Astrocyte of the cerebellum (primary cell): ENCODE data around the gene DCC.

Experiments used
- DNase-seq: peaks from one replicate; pipeline ENCODE4 v3.0.0-alpha.2; 2011; ENCODE audit warnings: low read depth
- H3K4me3 ChIP-seq: 2 replicates; pipeline ENCODE4 v1.5.1; 2011; ENCODE audit warnings: mild to moderate bottlenecking, low read depth, low read length, moderate library complexity
- CTCF ChIP-seq: IDR thresholded peaks from 2 replicates; pipeline ENCODE4 v1.5.1; 2012; ENCODE audit warnings: low read length, low read depth, moderate library complexity, mild to moderate bottlenecking; ENCODE audit errors: missing control alignments
- in situ Hi-C: cut with HindIII; loops from 2 replicates; pipeline ENCODE4 v1.10.0; 2017; ENCODE audit warnings: low sequenced_read_pairs

The DCC gene

GRCh38 chr18:53543711-53544110 is 1203.7 kb downstream of the DCC start:
- TF ChIP-seq CTCF = no peak
- no peak for DNase-seq
- in situ Hi-C loops = no loop called here
- H3K4me3 ChIP-seq = no peak overlapping the region

GRCh38 chr18:53544917-53545316 is 1204.9 kb downstream of the DCC start:
- no peak for TF ChIP-seq CTCF
- DNase-seq = no peak
- H3K4me3 ChIP-seq = no peak overlapping the region
- in situ Hi-C loops = no loop called here

- in situ Hi-C loops = no loop called here
- no peak for DNase-seq
- no peak overlapping the region for H3K4me3 ChIP-seq
- no peak for TF ChIP-seq CTCF
Measured at GRCh38 chr18:53551868-53552426, 1212.0 kb downstream of the DCC start.

- H3K4me3 ChIP-seq = no peak overlapping the region
- TF ChIP-seq CTCF = no peak
- no peak for DNase-seq
- in situ Hi-C loops = no loop called here
Measured at GRCh38 chr18:53553030-53553429, 1213.0 kb downstream of the DCC start.

GRCh38 chr18:53556450-53556849 is 1216.5 kb downstream of the DCC start:
- DNase-seq = no peak
- H3K4me3 ChIP-seq = no peak overlapping the region
- no peak for TF ChIP-seq CTCF
- in situ Hi-C loops = no loop called here

GRCh38 chr18:53560546-53560945 is 1220.5 kb downstream of the DCC start:
- no peak for DNase-seq
- H3K4me3 ChIP-seq = no peak overlapping the region
- in situ Hi-C loops = no loop called here
- no peak for TF ChIP-seq CTCF

GRCh38 chr18:53566626-53567025 is 1226.6 kb downstream of the DCC start:
- in situ Hi-C loops = no loop called here
- H3K4me3 ChIP-seq = no peak overlapping the region
- no peak for DNase-seq
- no peak for TF ChIP-seq CTCF
